SK-N-SH (cell line): ENCODE results near the gene GLCCI1. TPM values are rescaled to one million over a fixed set of nuclear protein-coding genes. Genes with fewer than 3 reads are reported as not detected.

ENCODE experiments used
- CTCF ChIA-PET: fragments of 300-600, 350-600 bp; formaldehyde crosslinking; extraction: SDS; loops from one replicate; lab custom pipeline; 2021; lab: Yijun Ruan, JAX
- POLR2A ChIA-PET: fragments of 350-600 bp; sonication (Branson Sonifier 250); formaldehyde crosslinking; extraction: SDS; loops from one replicate; lab custom pipeline; 2020; ENCODE audit warnings: antibody characterized with exemption, inconsistent platforms; lab: Yijun Ruan, JAX
- DNase-seq: peaks from one replicate; pipeline ENCODE4 v3.0.0; 2012
- H2AFZ ChIP-seq: fragments of 200-600 bp; sonication (generic); 2 replicates; pipeline ENCODE4 v1.8.1; 2016; ENCODE audit warnings: antibody characterized with exemption, mild to moderate bottlenecking, low read depth
- H3F3A ChIP-seq: fragments of 200-600 bp; sonication (generic); replicated peaks from 2 replicates; pipeline ENCODE3; 2016; ENCODE audit warnings: antibody characterized with exemption, mild to moderate bottlenecking; ENCODE audit not compliant: insufficient read depth
- H3K27ac ChIP-seq, 2 experiments: fragments of 200-500 bp in 1 of 2; fragments of 200-600 bp in 1 of 2; sonication (Bioruptor generic) in 1 of 2; sonication (generic), shearing (Covaris generic) in 1 of 2; 2 replicates each; pipeline versions ENCODE4 v1.5.1 to v1.6.1; 2014 to 2016; ENCODE audit warnings: low read depth in 2 of 2, inconsistent platforms in 1 of 2, low read length in 1 of 2, mild to moderate bottlenecking in 1 of 2, mixed read lengths in 1 of 2
- H3K27me3 ChIP-seq: fragments of 200-600 bp; sonication (generic), shearing (Covaris generic); 2 replicates; pipeline ENCODE4 v1.6.1; 2016; ENCODE audit warnings: mixed run types; ENCODE audit not compliant: insufficient read depth
- H3K36me3 ChIP-seq, 2 experiments: fragments of 200-500 bp in 1 of 2; fragments of 200-600 bp in 1 of 2; sonication (Bioruptor generic) in 1 of 2; sonication (generic) in 1 of 2; replicated peaks in 1 of 2; 2 replicates each; pipeline versions ENCODE3 to v1.5.1; 2014 to 2016; ENCODE audit warnings: low read length in 1 of 2, mild to moderate bottlenecking in 1 of 2; ENCODE audit not compliant: insufficient read depth in 2 of 2, control insufficient read depth in 1 of 2
- H3K4me1 ChIP-seq, 2 experiments: fragments of 200-500 bp in 1 of 2; fragments of 200-600 bp in 1 of 2; sonication (Bioruptor generic) in 1 of 2; sonication (generic), shearing (Covaris generic) in 1 of 2; 2 replicates each; pipeline versions ENCODE4 v1.5.1 to v1.6.1; 2014 to 2016; ENCODE audit warnings: low read depth in 1 of 2, low read length in 1 of 2, mixed run types in 1 of 2; ENCODE audit not compliant: insufficient read depth in 2 of 2, control insufficient read depth in 1 of 2
- H3K4me2 ChIP-seq: fragments of 200-600 bp; sonication (generic), shearing (Covaris generic); 2 replicates; pipeline ENCODE4 v1.6.1; 2017; ENCODE audit warnings: mixed run types
- H3K4me3 ChIP-seq, 2 experiments: fragments of 200-500 bp in 1 of 2; fragments of 200-600 bp in 1 of 2; sonication (Bioruptor generic) in 1 of 2; sonication (generic), shearing (Covaris generic) in 1 of 2; 2 replicates each; pipeline versions ENCODE4 v1.5.1 to v1.8.1; 2014 to 2016; ENCODE audit warnings: low read depth in 2 of 2, inconsistent platforms in 1 of 2, low read length in 1 of 2, mild to moderate bottlenecking in 1 of 2, mixed read lengths in 1 of 2, moderate library complexity in 1 of 2
- H3K79me2 ChIP-seq: fragments of 200-600 bp; sonication (generic); 2 replicates; pipeline ENCODE4 v1.8.1; 2017; ENCODE audit warnings: mild to moderate bottlenecking; ENCODE audit not compliant: insufficient read depth
- H3K9ac ChIP-seq: fragments of 200-600 bp; sonication (generic); 2 replicates; pipeline ENCODE4 v1.6.1; 2017; ENCODE audit warnings: mixed run types
- H3K9me2 ChIP-seq: fragments of 200-600 bp; sonication (generic); 2 replicates; pipeline ENCODE4 v1.6.1; 2017; ENCODE audit warnings: mixed run types
- H3K9me3 ChIP-seq: fragments of 200-600 bp; sonication (generic); 2 replicates; pipeline ENCODE4 v1.6.1; 2017; ENCODE audit warnings: mixed run types, mild to moderate bottlenecking, moderate library complexity
- H4K20me1 ChIP-seq: fragments of 200-600 bp; sonication (generic); 2 replicates; pipeline ENCODE4 v1.6.1; 2017; ENCODE audit warnings: mild to moderate bottlenecking, mixed run types; ENCODE audit not compliant: insufficient read depth
- CHD2 ChIP-seq: fragments of 150-350 bp; IDR thresholded peaks from 2 replicates; pipeline ENCODE4 v1.6.1; 2018; ENCODE audit warnings: low read length; ENCODE audit not compliant: partially characterized antibody
- CTCF ChIP-seq: fragments of 200-600 bp; sonication (generic); IDR thresholded peaks from 2 replicates; pipeline ENCODE4 v1.6.1; 2017; ENCODE audit warnings: antibody characterized with exemption, mild to moderate bottlenecking, moderate library complexity
- EP300 ChIP-seq, 2 experiments: IDR thresholded peaks; 2 replicates each; pipeline versions ENCODE4 v1.4.0 to v1.6.1; 2012; ENCODE audit warnings: borderline replicate concordance in 1 of 2, low read depth in 1 of 2, low read length in 1 of 2
- GABPA ChIP-seq: IDR thresholded peaks from 2 replicates; pipeline ENCODE4 v1.4.0; 2012; ENCODE audit warnings: low read depth, mild to moderate bottlenecking
- JUND ChIP-seq: IDR thresholded peaks from 2 replicates; pipeline ENCODE4 v1.4.0; 2012
- MXI1 ChIP-seq: IDR thresholded peaks from 2 replicates; pipeline ENCODE4 v1.6.1; 2012; ENCODE audit warnings: mild to moderate bottlenecking, low read depth, low read length, improper control_type of control experiment
- NFIC ChIP-seq: IDR thresholded peaks from 2 replicates; pipeline ENCODE4 v1.4.0; 2012; ENCODE audit warnings: borderline replicate concordance
- NRF1 ChIP-seq: IDR thresholded peaks from 2 replicates; pipeline ENCODE4 v1.6.1; 2012; ENCODE audit warnings: low read depth, mild to moderate bottlenecking, low read length
- POLR2AphosphoS5 ChIP-seq: IDR thresholded peaks from 2 replicates; pipeline ENCODE4 v1.6.1; 2012; ENCODE audit warnings: low read depth, low read length
- RFX5 ChIP-seq: IDR thresholded peaks from 2 replicates; pipeline ENCODE4 v1.6.1; 2012; ENCODE audit warnings: mild to moderate bottlenecking, improper control_type of control experiment, low read length
- SMC3 ChIP-seq: IDR thresholded peaks from 2 replicates; pipeline ENCODE4 v1.6.1; 2012; ENCODE audit warnings: low read depth, low read length, improper control_type of control experiment
- USF2 ChIP-seq: fragments of 150-350 bp; IDR thresholded peaks from 2 replicates; pipeline ENCODE4 v1.6.1; 2017; ENCODE audit warnings: antibody characterized with exemption, low read length, low read depth, borderline replicate concordance
- YY1 ChIP-seq: IDR thresholded peaks from 2 replicates; pipeline ENCODE4 v1.4.0; 2012; ENCODE audit warnings: low read depth, mild to moderate bottlenecking
- WGBS: methylation state at CpG from one replicate; pipeline ENCODE4 v1.1.6; 2017; ENCODE audit warnings: low lambda C conversion rate; 5-methylcytosine and 5-hydroxymethylcytosine counted together
- polyA plus RNA-seq, 3 experiments: library from polyadenylated mRNA; depleted of rRNA; stranded (reverse); fragments of >200 nt; gene quantifications; 2 replicates each; pipeline ENCODE4 v1.2.3, GENCODE V29; 2012

GLCCI1 gene
- polyA plus RNA-seq, 1 of the 3 experiments (the other 2 are of a cell fraction) = 5.5 TPM

- H3K4me2 ChIP-seq = no peak overlapping the region
- H3K79me2 ChIP-seq = no peaks in the 10 kb centered on the region
- no peak overlapping the region for H3K27ac ChIP-seq
- no peaks in the 10 kb centered on the region for H4K20me1 ChIP-seq
- H3F3A ChIP-seq = no peaks in the 10 kb centered on the region
- no peak overlapping the region for H2AFZ ChIP-seq
- H3K9me2 ChIP-seq = no peaks in the 10 kb centered on the region
- H3K36me3 ChIP-seq = peaks cover 5 to 67% of the 10 kb centered on the region in 2 experiments
- no peaks in the 10 kb centered on the region; a peak in 2 of 4 replicates for H3K4me1 ChIP-seq
- WGBS = 90% methylated on average over 6 of the region's 6 CpGs
- TF ChIP-seq YY1 = no peak
- TF ChIP-seq CHD2 = no peak
- TF ChIP-seq USF2 = no peak
- no peak for TF ChIP-seq SMC3
- no peak for TF ChIP-seq JUND
- no peak for TF ChIP-seq MXI1
- no peak for TF ChIP-seq NFIC
- TF ChIP-seq NRF1 = no peak
- CTCF ChIA-PET = interaction anchor here (0.6 to 1.6 kb wide), 5 partner anchors 11 to 977 kb away, joined by 3 to 6 read pairs (median 3); no protein-coding TSS in a partner anchor
- no peaks in the 10 kb centered on the region for H3K9me3 ChIP-seq
- no peak overlapping the region for H3K4me3 ChIP-seq
- H3K9ac ChIP-seq = no peak overlapping the region
- no peaks in the 10 kb centered on the region for H3K27me3 ChIP-seq
- POLR2A ChIA-PET = no interaction called here
- DNase-seq = no peak
These were observed 117.6 kb downstream of the GLCCI1 start for GRCh38 chr7:8086239-8086638.

- CTCF ChIA-PET = interaction anchor here (0.7 to 2.2 kb wide), 5 partner anchors 12 to 408 kb away, joined by 3 to 9 read pairs (median 5); no protein-coding TSS in a partner anchor
- WGBS = 94% methylated on average over 6 of the region's 6 CpGs
These were observed 120.6 kb downstream of the GLCCI1 start for GRCh38 chr7:8089036-8089780.

More at GRCh38 chr7:8089036-8089780, 120.6 kb downstream of the GLCCI1 start:
- DNase-seq = no peak
- TF ChIP-seq POLR2AphosphoS5 (no peak), RFX5 (no peak), GABPA (no peak), CTCF (no peak), EP300 (IDR thresholded peaks at IDR 0.05; ENCODE audit: borderline replicate concordance in 1 of 2, low read depth in 1 of 2, low read length in 1 of 2) (no peak)
- no peak overlapping the region for H3K4me2 ChIP-seq
- H3K4me3 ChIP-seq = no peak overlapping the region
- no peaks in the 10 kb centered on the region for H3F3A ChIP-seq
- H3K9ac ChIP-seq = no peak overlapping the region
- no peaks in the 10 kb centered on the region; a peak in 2 of 4 replicates for H3K4me1 ChIP-seq
- no peaks in the 10 kb centered on the region for H3K9me2 ChIP-seq
- H3K9me3 ChIP-seq = no peaks in the 10 kb centered on the region
- H3K79me2 ChIP-seq = no peaks in the 10 kb centered on the region
- peak overlapping the region in 1 of 2 experiments; percentile 19; a peak in 1 of 4 replicates for H3K27ac ChIP-seq
- no peaks in the 10 kb centered on the region for H3K27me3 ChIP-seq
- POLR2A ChIA-PET = interaction anchor here (0.6 kb wide), 1 partner anchor 147 kb away, joined by 3 read pairs; no protein-coding TSS in a partner anchor
- H3K36me3 ChIP-seq = peaks cover 5 to 49% of the 10 kb centered on the region in 2 experiments
- H2AFZ ChIP-seq = no peak overlapping the region
- no peaks in the 10 kb centered on the region for H4K20me1 ChIP-seq
